GM06990 (cell line): ENCODE measurements around the gene GPC6.

Experiments used
- DNase-seq: peaks from one replicate; pipeline ENCODE4 v3.0.0-alpha.2; 2011; ENCODE audit not compliant: insufficient read length; ENCODE audit errors: extremely low read depth
- H3K27me3 ChIP-seq: replicated peaks from 2 replicates; pipeline ENCODE4 v1.6.0; 2011; ENCODE audit warnings: low read length; ENCODE audit not compliant: control insufficient read depth, insufficient read depth
- H3K36me3 ChIP-seq: 2 replicates; pipeline ENCODE4 v1.5.1; 2011; ENCODE audit warnings: low read length; ENCODE audit not compliant: control insufficient read depth, insufficient read depth
- H3K4me3 ChIP-seq: replicated peaks from 2 replicates; pipeline ENCODE4 v1.5.1; 2011; ENCODE audit warnings: low read depth, mild to moderate bottlenecking, control low read depth, low read length
- CTCF ChIP-seq: IDR thresholded peaks from 2 replicates; pipeline ENCODE4 v1.5.1; 2011; ENCODE audit warnings: low read length, control low read depth, mild to moderate bottlenecking, inconsistent platforms; ENCODE audit not compliant: insufficient read depth, poor library complexity, severe bottlenecking

Gene GPC6

DNA sequence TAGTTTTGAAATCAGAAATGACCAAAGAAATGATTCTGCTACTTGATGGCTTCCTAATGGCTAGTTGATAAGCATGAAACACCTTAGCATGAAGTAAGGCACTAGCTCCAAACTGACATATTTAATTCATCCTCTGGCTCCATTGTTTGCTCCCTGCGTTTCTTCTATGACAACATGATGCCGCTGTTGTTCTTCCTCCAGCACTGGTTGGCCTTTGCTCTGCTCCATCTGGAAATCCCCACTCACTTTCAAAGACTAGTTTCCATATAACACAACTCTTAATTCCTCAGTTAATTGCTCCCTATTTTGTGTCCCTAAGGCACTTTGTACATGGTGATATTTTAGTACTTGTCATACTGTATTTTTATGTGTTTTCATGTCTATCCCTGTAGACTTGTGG lies 151.6 kb downstream of the GPC6 start:
- Histone ChIP-seq H3K27me3 (no peaks in the 10 kb centered on the region), H3K4me3 (no peak overlapping the region), H3K36me3 (no peaks in the 10 kb centered on the region)
- no peak for TF ChIP-seq CTCF
- DNase-seq: no peak

- TF ChIP-seq CTCF: no peak
- no peak overlapping the region for H3K4me3 ChIP-seq
- H3K27me3 ChIP-seq: no peaks in the 10 kb centered on the region
Measured at GRCh38 chr13:93386116-93386515, 159.5 kb downstream of the GPC6 start.

DNA sequence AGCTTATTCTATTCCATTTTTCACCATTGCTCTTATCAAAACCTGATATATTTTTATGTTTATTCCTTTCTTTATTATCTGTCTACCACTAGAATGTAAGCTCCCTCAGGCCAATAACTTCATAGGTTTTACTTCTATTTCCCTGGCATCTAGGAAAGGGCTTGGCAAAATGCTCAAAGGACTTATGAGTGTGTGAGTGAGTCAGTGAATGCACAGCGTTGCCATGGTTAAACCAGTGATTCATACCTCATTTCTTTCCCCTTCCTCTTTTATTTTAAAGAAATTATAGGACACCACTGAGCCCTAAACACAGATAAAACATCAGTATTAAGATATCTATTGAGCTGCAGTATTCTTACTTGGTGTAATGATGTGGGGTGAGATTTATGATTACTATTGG lies 162.1 kb downstream of the GPC6 start:
- DNase-seq: no peak
- no peaks in the 10 kb centered on the region for H3K36me3 ChIP-seq
- TF ChIP-seq CTCF: no peak
- H3K4me3 ChIP-seq: no peak overlapping the region
- no peaks in the 10 kb centered on the region for H3K27me3 ChIP-seq

More at GRCh38 chr13:93386116-93386515, 159.5 kb downstream of the GPC6 start:
- no peaks in the 10 kb centered on the region for H3K36me3 ChIP-seq
- no peak for DNase-seq

GRCh38 chr13:93397619-93398018 lies 171.0 kb downstream of the GPC6 start:
- Histone ChIP-seq H3K36me3 (no peaks in the 10 kb centered on the region), H3K27me3 (no peaks in the 10 kb centered on the region), H3K4me3 (no peak overlapping the region)
- TF ChIP-seq CTCF: no peak
- no peak for DNase-seq

DNA sequence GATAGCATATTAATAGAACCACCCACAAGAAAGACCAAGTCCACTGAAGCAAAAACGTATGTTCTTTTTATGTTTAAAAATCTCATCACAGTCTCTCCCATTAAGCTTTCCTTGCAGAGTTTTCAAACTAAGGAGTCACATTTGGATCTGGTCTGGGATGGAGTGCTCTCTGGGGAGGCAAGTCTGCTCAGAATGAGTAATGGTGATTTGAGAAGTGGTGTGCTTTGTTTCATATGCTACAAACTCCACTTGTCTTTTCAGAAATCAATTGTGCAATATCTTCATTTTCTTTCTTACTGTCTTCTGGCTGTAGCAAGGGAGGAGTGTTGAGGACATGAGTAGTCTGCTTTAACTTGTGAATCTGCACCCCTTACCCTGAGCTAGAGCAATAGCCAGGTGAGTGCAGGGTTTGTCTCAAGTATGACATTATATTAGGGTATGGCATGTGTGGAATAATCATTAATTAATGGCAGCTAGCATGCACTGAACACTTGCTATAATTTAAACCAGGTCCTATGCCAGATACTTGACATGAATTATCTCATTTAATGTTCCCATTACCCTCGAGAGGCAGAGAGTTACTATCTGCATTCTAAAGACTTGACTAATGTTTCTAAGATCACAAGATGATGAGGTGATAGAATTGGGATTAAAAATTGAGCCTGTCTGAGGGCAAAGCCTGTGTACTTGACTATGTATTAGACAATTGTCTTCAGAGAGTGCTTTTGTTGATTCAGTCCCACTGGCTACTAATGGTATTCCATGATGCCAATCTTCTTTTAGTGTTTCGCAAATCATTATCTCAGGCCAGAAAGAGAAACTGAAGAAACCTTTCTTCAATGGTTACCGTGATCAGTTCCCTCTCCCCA lies 171.8 kb downstream of the GPC6 start:
- no peak for DNase-seq
- no peak for TF ChIP-seq CTCF
- Histone ChIP-seq H3K36me3 (no peaks in the 10 kb centered on the region), H3K27me3 (no peaks in the 10 kb centered on the region), H3K4me3 (no peak overlapping the region)

DNA sequence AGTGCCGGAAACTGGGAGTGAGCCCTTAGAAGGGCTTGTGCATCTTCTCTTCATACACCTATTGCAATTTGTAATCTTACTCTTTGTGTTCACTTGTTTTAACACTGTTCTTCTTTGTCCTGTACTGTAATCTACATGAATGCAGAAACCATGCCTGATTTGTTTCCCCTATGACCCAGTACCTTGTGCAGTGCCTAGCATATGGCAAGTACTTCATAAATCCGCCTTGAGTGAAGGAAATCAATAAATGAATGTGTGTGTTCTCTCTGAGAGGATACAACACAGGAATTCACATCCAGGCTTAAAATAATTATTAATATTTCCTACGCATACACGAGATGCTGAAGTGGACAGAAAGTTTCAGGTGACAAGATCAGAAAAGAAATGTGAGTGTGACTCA lies 172.6 kb downstream of the GPC6 start:
- TF ChIP-seq CTCF: no peak
- no peak for DNase-seq
- no peaks in the 10 kb centered on the region for H3K36me3 ChIP-seq

More for the DNA sequence above, 172.6 kb downstream of the GPC6 start:
- Histone ChIP-seq H3K27me3 (no peaks in the 10 kb centered on the region), H3K4me3 (no peak overlapping the region)
